RWPE1 (cell line): Measurements from ENCODE around the gene SLC22A25.
"Not testable (repeated sequence)": the region's sequence is repeated elsewhere in the genome, so short reads cannot be mapped to it uniquely, and the experiment has no call there.

Source experiments
- CTCF ChIA-PET: fragments of 350-600 bp; sonication (Branson Sonifier 250); formaldehyde crosslinking; extraction: SDS; loops from one replicate; lab custom pipeline; 2021; lab: Yijun Ruan, JAX
- POLR2A ChIA-PET: fragments of 400-600 bp; formaldehyde crosslinking; extraction: SDS; loops from one replicate; lab custom pipeline; 2020; ENCODE audit warnings: antibody characterized with exemption; ENCODE audit not compliant: low non-redundant PET; lab: Yijun Ruan, JAX
- DNase-seq: peaks from one replicate; pipeline ENCODE4 v3.0.0; 2012; ENCODE audit warnings: low spot score
- H3K27ac ChIP-seq: fragments of 450-650 bp; 2 replicates; pipeline ENCODE4 v1.5.1; 2017
- TF ChIP-seq, protein P1 (sequence below): fragments of 450-650 bp; conservative IDR thresholded peaks from 2 replicates; pipeline ENCODE4 v1.5.1; 2017; ENCODE audit warnings: low read depth, mild to moderate bottlenecking

Gene SLC22A25

DNA sequence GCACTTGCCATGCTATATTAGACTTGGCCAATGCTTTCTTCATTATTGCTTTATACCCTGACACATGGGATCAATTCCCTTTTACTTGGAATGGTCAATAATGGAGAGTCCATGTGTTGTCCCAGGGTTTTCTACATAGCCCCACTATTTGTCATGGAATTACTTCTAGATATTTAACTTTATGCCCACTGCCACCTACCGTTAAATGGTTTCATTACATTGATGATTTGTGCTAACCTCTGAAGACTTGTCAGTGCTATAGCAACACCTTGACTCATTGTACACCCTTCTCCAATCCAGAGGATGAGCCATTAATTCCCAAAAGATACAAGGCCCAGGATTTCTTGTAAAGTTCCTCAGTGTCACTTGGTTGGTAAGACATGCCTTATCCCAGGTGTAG lies 31.4 kb upstream of the SLC22A25 start:
- TF ChIP-seq, protein P1, sequence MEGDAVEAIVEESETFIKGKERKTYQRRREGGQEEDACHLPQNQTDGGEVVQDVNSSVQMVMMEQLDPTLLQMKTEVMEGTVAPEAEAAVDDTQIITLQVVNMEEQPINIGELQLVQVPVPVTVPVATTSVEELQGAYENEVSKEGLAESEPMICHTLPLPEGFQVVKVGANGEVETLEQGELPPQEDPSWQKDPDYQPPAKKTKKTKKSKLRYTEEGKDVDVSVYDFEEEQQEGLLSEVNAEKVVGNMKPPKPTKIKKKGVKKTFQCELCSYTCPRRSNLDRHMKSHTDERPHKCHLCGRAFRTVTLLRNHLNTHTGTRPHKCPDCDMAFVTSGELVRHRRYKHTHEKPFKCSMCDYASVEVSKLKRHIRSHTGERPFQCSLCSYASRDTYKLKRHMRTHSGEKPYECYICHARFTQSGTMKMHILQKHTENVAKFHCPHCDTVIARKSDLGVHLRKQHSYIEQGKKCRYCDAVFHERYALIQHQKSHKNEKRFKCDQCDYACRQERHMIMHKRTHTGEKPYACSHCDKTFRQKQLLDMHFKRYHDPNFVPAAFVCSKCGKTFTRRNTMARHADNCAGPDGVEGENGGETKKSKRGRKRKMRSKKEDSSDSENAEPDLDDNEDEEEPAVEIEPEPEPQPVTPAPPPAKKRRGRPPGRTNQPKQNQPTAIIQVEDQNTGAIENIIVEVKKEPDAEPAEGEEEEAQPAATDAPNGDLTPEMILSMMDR, result no peak
- CTCF ChIA-PET, result interaction anchor here (0.5 to 0.7 kb wide), 2 partner anchors 34 to 62 kb away, joined by 3 to 4 read pairs; no protein-coding TSS in a partner anchor
- POLR2A ChIA-PET, result no interaction called here
- no peak overlapping the region for H3K27ac ChIP-seq
- no peak for DNase-seq

DNA sequence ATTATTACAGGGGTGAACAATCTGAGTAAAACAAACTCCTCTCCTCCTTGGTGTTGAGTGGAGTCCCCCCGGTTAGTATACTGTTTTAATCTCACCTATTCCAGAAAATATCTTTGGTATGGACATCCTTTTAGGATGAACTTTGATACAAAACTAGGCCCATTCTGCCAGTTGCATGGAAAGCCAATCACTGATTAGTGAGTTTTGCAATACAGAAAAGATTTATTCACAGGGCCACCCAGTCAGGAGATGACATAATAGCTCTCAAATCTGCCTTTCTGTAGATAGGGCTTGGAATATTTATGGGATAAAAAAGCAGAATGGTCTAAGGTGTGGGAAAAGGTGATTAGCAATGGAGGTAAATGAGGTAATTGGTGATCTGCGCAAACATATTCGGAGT lies 30.3 kb upstream of the SLC22A25 start:
- CTCF ChIA-PET, result interaction anchor here (0.5 kb wide), 1 partner anchor 16 kb away, joined by 3 read pairs; no protein-coding TSS in a partner anchor

DNA sequence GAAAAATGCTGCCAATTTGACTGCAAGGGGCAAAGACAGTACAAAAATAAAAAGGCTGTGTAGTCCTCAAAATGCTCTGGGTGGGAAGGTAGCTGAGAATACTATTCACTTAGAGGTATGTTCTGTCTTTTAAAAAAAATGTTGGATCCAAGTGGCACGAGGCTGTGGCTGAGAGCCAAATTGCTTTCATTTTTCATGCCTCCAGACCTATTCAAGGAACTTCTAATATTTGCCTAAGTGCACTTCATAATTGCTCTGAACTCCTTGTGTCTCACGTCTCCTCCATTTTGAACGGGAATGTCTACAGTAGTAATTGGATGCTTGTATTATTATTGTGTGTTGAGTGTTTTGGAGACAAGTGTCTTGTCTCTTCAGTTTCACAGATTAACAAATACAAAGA lies 19.1 kb upstream of the SLC22A25 start:
- ChIA-PET CTCF (no interaction called here), POLR2A (no interaction called here)
- H3K27ac ChIP-seq, result no peak overlapping the region
- no peak for DNase-seq
- TF ChIP-seq, protein P1, result no peak

More for the DNA sequence above, 30.3 kb upstream of the SLC22A25 start:
- no peak overlapping the region for H3K27ac ChIP-seq
- POLR2A ChIA-PET, result no interaction called here
- DNase-seq, result no peak
- TF ChIP-seq, protein P1, result no peak

DNA sequence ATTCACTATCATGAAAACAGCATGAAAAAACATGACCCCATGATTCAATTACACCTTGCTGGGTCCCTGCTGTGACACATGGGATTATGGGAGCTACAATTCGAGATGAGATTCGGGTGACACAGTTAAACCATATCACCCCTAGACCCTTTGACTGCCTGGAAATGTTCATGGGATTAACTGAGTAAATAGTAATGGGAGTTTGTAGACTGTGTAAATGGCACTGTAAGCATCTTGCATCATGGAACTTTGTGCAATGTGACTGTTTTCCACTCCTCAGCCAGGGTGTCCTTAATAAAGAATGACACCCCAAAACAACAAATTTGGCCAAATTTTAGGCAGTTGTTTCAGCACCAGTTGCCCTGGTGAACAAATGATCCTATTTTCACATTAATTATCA lies 7.9 kb upstream of the SLC22A25 start:
- CTCF ChIA-PET, result no interaction called here
- no peak for DNase-seq
- H3K27ac ChIP-seq, result no peak overlapping the region
- TF ChIP-seq, protein P1, result no peak
- POLR2A ChIA-PET, result no interaction called here

DNA sequence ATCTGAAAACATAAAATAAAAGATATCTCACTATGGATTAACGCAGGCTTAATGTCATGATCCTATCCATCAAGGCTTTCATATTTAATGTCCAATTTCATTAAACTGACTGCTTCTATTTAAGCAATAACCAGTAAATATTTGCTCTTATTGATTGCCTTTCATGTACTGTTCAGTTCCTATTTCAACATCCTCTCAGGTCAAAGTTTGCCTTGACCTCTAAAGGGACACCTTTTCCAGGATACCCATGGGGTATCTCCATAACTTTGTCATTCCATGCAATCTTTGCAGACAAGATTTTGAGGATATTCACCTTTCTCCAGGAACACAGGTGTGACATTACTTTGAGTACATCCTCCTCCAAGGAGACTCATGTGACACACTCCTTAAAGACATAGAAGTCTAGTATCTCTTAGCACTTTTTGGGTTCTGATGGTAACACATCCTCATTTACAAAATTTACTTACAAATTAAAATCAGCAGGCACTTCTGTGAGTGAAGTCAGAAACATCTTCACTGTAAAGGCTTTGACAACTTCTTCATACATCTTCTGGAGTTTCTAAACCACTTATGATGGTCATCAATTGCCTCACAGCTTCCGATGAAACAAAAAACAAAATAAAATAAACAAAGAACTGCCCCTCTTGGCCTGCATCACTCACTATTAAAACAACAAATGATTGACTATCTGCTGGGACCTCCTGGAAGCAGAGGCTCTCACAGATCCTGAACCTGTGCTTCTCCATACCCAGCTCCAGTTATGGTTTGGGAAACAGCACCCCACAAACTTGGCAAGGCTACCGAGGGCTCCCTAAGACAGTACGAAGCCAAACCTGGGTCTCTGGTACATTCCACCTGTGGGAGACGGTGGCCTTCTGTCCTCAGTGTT lies 7.0 kb upstream of the SLC22A25 start:
- TF ChIP-seq, protein P1, result no peak
- ChIA-PET POLR2A (no interaction called here), CTCF (no interaction called here)

DNA sequence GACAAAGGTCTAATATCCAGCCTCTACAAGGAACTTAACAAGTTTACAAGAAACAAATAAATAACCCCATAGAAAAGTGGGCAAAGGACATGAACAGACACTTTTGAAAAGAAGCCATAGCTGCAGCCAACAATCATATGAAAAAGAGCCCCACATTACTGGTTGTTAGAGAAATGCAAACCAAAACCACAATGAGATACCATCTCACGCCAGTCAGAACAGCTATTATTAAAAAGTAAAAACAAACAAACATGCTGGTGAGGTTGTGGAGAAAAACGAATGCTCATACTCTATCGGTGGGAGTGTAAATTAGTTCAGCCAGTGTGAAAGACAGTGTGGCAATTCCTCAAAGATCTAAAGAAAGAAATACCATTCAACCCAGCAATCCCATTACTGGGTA lies 5.6 kb upstream of the SLC22A25 start:
- H3K27ac ChIP-seq, result no peak overlapping the region
- CTCF ChIA-PET, result no interaction called here
- POLR2A ChIA-PET, result no interaction called here
- DNase-seq, result no peak
- TF ChIP-seq, protein P1, result no peak

More for the DNA sequence above, 7.0 kb upstream of the SLC22A25 start:
- no peak overlapping the region for H3K27ac ChIP-seq
- no peak for DNase-seq

DNA sequence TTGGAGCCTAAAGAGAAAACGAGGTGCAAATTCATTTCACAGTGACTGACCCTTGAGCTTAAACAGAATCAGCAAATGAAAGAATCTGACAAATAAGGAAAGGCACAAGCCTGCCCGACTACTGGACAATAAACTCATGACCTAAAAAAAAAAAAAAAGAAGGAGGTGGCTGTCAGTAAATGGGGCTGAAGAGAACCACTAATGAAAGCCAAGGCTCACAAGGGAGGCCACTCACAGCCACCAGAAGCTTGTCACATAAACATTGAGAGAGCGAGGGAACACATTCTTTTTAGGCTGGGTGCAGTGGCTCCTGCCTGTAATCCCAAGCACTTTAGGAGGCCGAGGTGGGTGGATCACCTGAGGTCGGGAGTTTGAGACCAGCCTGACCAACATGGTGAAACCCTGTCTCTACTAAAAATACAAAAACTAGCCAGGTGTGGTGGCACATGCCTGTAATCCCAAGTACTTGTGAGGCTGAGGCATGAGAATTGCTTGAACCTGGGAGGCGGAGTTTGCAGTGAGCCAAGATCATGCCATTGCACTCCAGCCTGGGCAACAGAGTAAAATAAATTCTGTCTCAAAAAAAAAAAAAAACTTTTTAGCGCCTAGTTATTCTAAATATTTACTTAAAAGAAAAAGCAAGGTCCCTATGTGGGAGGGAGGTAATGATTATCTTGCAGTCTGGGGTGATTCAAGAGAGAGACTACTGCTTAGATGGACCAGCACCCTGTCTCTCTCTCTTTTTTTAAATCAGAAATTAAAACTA lies 4.0 kb upstream of the SLC22A25 start:
- CTCF ChIA-PET, result interaction anchor here (0.8 kb wide), 1 partner anchor 907 kb away, joined by 3 read pairs; no protein-coding TSS in a partner anchor
- H3K27ac ChIP-seq, POLR2A ChIA-PET, DNase-seq: not testable (repeated sequence)
